Keratinocyte (primary cell): ENCODE data around the gene CDKN2C. TPM values are rescaled to one million over a fixed set of nuclear protein-coding genes. Genes with fewer than 3 reads are reported as not detected.

Experiments
- DNase-seq: peaks from one replicate; pipeline ENCODE4 v3.0.0-alpha.2; 2011; ENCODE audit warnings: low read depth, missing footprints, low spot score
- FAIRE-seq: peaks from 2 replicates; lab custom pipeline; 2011; peaks lifted over from hg19 to GRCh38; lab: Jason Lieb, UNC
- H2AFZ ChIP-seq: 2 replicates; pipeline ENCODE4 v1.6.0; 2012; ENCODE audit warnings: low read length, control low read depth, inconsistent platforms; ENCODE audit not compliant: control insufficient read depth
- H3K27ac ChIP-seq: 2 replicates; pipeline ENCODE4 v1.5.1; 2011; ENCODE audit warnings: low read length; ENCODE audit not compliant: control insufficient read depth, insufficient read depth
- H3K27me3 ChIP-seq: 3 replicates; pipeline ENCODE4 v1.6.0; 2011; ENCODE audit warnings: low read length; ENCODE audit not compliant: control insufficient read depth, insufficient read depth; ENCODE audit errors: extremely low read depth
- H3K36me3 ChIP-seq, 2 experiments: 2 replicates in 1 of 2; 3 replicates in 1 of 2; pipeline ENCODE4 v1.5.1; 2011; ENCODE audit warnings: low read length in 2 of 2, mild to moderate bottlenecking in 1 of 2; ENCODE audit not compliant: control insufficient read depth in 2 of 2, insufficient read depth in 2 of 2; ENCODE audit errors: extremely low read depth in 1 of 2
- H3K4me1 ChIP-seq: 3 replicates; pipeline ENCODE4 v1.5.1; 2011; ENCODE audit warnings: low read length; ENCODE audit not compliant: control insufficient read depth, insufficient read depth; ENCODE audit errors: extremely low read depth
- H3K4me2 ChIP-seq: 3 replicates; pipeline ENCODE4 v1.6.0; 2011; ENCODE audit warnings: low read depth, low read length; ENCODE audit not compliant: control insufficient read depth, insufficient read depth; ENCODE audit errors: extremely low read depth
- H3K4me3 ChIP-seq, 3 experiments: fragments of 200-600 bp in 1 of 3; sonication (generic) in 1 of 3; 2 replicates in 2 of 3; 3 replicates in 1 of 3; pipeline ENCODE4 v1.5.1; 2011 to 2016; ENCODE audit warnings: low read length in 3 of 3, mild to moderate bottlenecking in 3 of 3, control low read depth in 2 of 3, inconsistent platforms in 1 of 3, low read depth in 1 of 3, mixed read lengths in 1 of 3, mixed run types in 1 of 3, moderate library complexity in 1 of 3; ENCODE audit not compliant: control insufficient read depth in 2 of 3, insufficient read depth in 2 of 3; ENCODE audit errors: extremely low read depth in 1 of 3
- H3K79me2 ChIP-seq: 2 replicates; pipeline ENCODE4 v1.6.0; 2012; ENCODE audit warnings: low read length; ENCODE audit not compliant: control insufficient read depth, insufficient read depth
- H3K9ac ChIP-seq: 3 replicates; pipeline ENCODE4 v1.6.0; 2011; ENCODE audit warnings: low read length; ENCODE audit not compliant: control insufficient read depth, insufficient read depth; ENCODE audit errors: extremely low read depth
- H3K9me1 ChIP-seq: 3 replicates; pipeline ENCODE4 v1.6.0; 2011; ENCODE audit warnings: low read length; ENCODE audit not compliant: control insufficient read depth, insufficient read depth; ENCODE audit errors: extremely low read depth
- H3K9me3 ChIP-seq: 2 replicates; pipeline ENCODE4 v1.5.1; 2012; ENCODE audit warnings: low read depth, low read length; ENCODE audit not compliant: control insufficient read depth
- H4K20me1 ChIP-seq: 3 replicates; pipeline ENCODE4 v1.6.0; 2011; ENCODE audit warnings: low read length; ENCODE audit not compliant: control insufficient read depth, insufficient read depth; ENCODE audit errors: extremely low read depth
- CTCF ChIP-seq, 3 experiments: IDR thresholded peaks in 1 of 3; conservative IDR thresholded peaks in 1 of 3; optimal IDR thresholded peaks in 1 of 3; 2 replicates in 2 of 3; 3 replicates in 1 of 3; pipeline versions ENCODE3 to v1.5.1; 2011; ENCODE audit warnings: low read length in 3 of 3, mild to moderate bottlenecking in 3 of 3, moderate library complexity in 2 of 3, control low read depth in 1 of 3, inconsistent platforms in 1 of 3; ENCODE audit not compliant: insufficient read depth in 2 of 3; ENCODE audit errors: extremely low read depth in 1 of 3
- EZH2 ChIP-seq: IDR thresholded peaks from one replicate; pipeline ENCODE4 v1.6.1; 2012; ENCODE audit warnings: inconsistent platforms, mild to moderate bottlenecking, low read length, moderate library complexity
- dilution Hi-C: fragments of 300-500 bp; cut with MboI; formaldehyde crosslinking; loops from one replicate; pipeline ENCODE4 v1.7.0; 2020; ENCODE audit warnings: low sequenced_read_pairs; ENCODE audit not compliant: extremely low pct_ligation_motif_present
- polyA plus RNA-seq, 5 experiments: library from polyadenylated mRNA; depleted of rRNA in 3 of 5; stranded (reverse) in 3 of 5; stranded (forward) in 1 of 5; unstranded in 1 of 5; fragments of >200 nt; gene quantifications; 1 replicate in 1 of 5; 2 replicates in 3 of 5; 3 replicates in 1 of 5; pipeline versions ENCODE4 v1.2.1 to v1.2.3, GENCODE V29; 2011 to 2012; ENCODE audit warnings: missing spikeins in 2 of 5, low read depth in 1 of 5, low replicate concordance in 1 of 5

CDKN2C gene
- polyA plus RNA-seq, 1 donor (not counting 4 experiments of a cell fraction or from before 2014, with no cell fraction given) = 1.3 TPM

GRCh38 chr1:50968158-50968820 is 1.8 kb upstream of the CDKN2C start:
- Histone ChIP-seq H3K27me3 (no peaks in the 10 kb centered on the region), H2AFZ (peak overlapping the region; percentile 99), H3K9ac (peak overlapping the region; percentile 77), H3K36me3 (no peaks in the 10 kb centered on the region), H3K9me3 (no peaks in the 10 kb centered on the region), H3K9me1 (no peaks in the 10 kb centered on the region), H3K4me3 (peak overlapping the region; percentile 74 to 98 (median 95)), H3K79me2 (peaks cover 4% of the 10 kb centered on the region), H3K27ac (peak overlapping the region; percentile 57), H4K20me1 (no peaks in the 10 kb centered on the region), H3K4me2 (peak overlapping the region; percentile 84), H3K4me1 (peaks cover 10% of the 10 kb centered on the region)
- TF ChIP-seq CTCF (optimal IDR thresholded peaks at IDR 0.05 in 1 of 3, IDR thresholded peaks at IDR 0.05 in 1 of 3, conservative IDR thresholded peaks at IDR 0.05 in 1 of 3; ENCODE audit: extremely low read depth in 1 of 3, insufficient read depth in 2 of 3, low read length in 3 of 3) = peak in 2 of 3 experiments; percentile 53 to 63
- TF ChIP-seq EZH2 = no peak
- FAIRE-seq = no peak
- dilution Hi-C loops = no loop called here
- DNase-seq = no peak

- Histone ChIP-seq H4K20me1 (no peaks in the 10 kb centered on the region), H3K36me3 (no peaks in the 10 kb centered on the region), H3K9me3 (no peaks in the 10 kb centered on the region), H3K27me3 (no peaks in the 10 kb centered on the region), H3K27ac (peak overlapping the region; percentile 37), H3K4me1 (peaks cover 10% of the 10 kb centered on the region), H3K9ac (peak overlapping the region; percentile 77), H3K79me2 (peaks cover 4% of the 10 kb centered on the region), H3K9me1 (no peaks in the 10 kb centered on the region), H2AFZ (peak overlapping the region; percentile 99), H3K4me3 (peak overlapping the region; percentile 74 to 98 (median 95)), H3K4me2 (peak overlapping the region; percentile 84)
- DNase-seq = no peak
- dilution Hi-C loops = no loop called here
- no peak for TF ChIP-seq EZH2
- TF ChIP-seq CTCF (optimal IDR thresholded peaks at IDR 0.05 in 1 of 3, IDR thresholded peaks at IDR 0.05 in 1 of 3, conservative IDR thresholded peaks at IDR 0.05 in 1 of 3; ENCODE audit: extremely low read depth in 1 of 3, insufficient read depth in 2 of 3, low read length in 3 of 3) = no peak
- no peak for FAIRE-seq
Measured at GRCh38 chr1:50968821-50969610, 1.0 kb upstream of the CDKN2C start.
